ENCODE measurements around the gene PAIP2.
"Not testable (repeated sequence)": the region's sequence is repeated elsewhere in the genome, so short reads cannot be mapped to it uniquely, and the experiment has no call there.

DNA sequence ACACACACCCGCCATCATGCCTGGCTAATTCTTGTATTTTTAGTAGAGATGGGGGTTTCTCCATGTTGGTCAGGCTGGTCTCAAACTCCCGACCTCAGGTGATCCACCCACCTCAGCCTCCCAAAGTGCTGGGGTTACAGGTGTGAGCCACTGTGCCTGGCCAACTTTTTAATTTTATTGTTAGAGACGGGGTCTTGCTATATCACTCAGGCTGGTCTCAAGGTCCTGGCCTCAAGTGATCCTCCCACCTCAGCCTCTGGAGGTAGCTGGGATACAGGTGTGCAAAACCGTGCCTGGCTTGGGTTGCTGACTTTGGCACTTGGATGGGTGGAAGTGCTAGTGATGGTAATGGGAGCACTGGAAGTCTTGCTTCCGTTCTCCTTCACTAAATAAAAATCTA lies 67.5 kb downstream of the PAIP2 start:
- TF ChIP-seq, protein P1, sequence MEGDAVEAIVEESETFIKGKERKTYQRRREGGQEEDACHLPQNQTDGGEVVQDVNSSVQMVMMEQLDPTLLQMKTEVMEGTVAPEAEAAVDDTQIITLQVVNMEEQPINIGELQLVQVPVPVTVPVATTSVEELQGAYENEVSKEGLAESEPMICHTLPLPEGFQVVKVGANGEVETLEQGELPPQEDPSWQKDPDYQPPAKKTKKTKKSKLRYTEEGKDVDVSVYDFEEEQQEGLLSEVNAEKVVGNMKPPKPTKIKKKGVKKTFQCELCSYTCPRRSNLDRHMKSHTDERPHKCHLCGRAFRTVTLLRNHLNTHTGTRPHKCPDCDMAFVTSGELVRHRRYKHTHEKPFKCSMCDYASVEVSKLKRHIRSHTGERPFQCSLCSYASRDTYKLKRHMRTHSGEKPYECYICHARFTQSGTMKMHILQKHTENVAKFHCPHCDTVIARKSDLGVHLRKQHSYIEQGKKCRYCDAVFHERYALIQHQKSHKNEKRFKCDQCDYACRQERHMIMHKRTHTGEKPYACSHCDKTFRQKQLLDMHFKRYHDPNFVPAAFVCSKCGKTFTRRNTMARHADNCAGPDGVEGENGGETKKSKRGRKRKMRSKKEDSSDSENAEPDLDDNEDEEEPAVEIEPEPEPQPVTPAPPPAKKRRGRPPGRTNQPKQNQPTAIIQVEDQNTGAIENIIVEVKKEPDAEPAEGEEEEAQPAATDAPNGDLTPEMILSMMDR (IDR thresholded peaks at IDR 0.05): not testable (repeated sequence)
- TF ChIP-seq POLR2A, POLR2AphosphoS5 (IDR thresholded peaks at IDR 0.05): not testable (repeated sequence)

Data from prostate gland (tissue), 2 donors.